ENCODE results near the gene CAPN14.

- TF ChIP-seq, protein P1, sequence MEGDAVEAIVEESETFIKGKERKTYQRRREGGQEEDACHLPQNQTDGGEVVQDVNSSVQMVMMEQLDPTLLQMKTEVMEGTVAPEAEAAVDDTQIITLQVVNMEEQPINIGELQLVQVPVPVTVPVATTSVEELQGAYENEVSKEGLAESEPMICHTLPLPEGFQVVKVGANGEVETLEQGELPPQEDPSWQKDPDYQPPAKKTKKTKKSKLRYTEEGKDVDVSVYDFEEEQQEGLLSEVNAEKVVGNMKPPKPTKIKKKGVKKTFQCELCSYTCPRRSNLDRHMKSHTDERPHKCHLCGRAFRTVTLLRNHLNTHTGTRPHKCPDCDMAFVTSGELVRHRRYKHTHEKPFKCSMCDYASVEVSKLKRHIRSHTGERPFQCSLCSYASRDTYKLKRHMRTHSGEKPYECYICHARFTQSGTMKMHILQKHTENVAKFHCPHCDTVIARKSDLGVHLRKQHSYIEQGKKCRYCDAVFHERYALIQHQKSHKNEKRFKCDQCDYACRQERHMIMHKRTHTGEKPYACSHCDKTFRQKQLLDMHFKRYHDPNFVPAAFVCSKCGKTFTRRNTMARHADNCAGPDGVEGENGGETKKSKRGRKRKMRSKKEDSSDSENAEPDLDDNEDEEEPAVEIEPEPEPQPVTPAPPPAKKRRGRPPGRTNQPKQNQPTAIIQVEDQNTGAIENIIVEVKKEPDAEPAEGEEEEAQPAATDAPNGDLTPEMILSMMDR (IDR thresholded peaks at IDR 0.05): no peak
- TF ChIP-seq POLR2AphosphoS5 (IDR thresholded peaks at IDR 0.05; ENCODE audit: low read depth, low read length) (no peak), SIN3A (IDR thresholded peaks at IDR 0.05; ENCODE audit: borderline replicate concordance, insufficient read depth, low read depth, low read length) (no peak)
Measured at GRCh38 chr2:31239593-31240177, 22.4 kb upstream of the CAPN14 start.

Data from Panc1 (cell line).